Fibroblast of lung (primary cell): ENCODE results near the gene CLIP1.

Source experiments
- EZH2 ChIP-seq: IDR thresholded peaks from 2 replicates; pipeline ENCODE4 v1.5.1; 2012; ENCODE audit warnings: low read length, control low read depth, mild to moderate bottlenecking; ENCODE audit errors: missing control alignments
- TF ChIP-seq, protein P1 (sequence below), 2 donors: IDR thresholded peaks in 1 of 2; conservative IDR thresholded peaks in 1 of 2; 1 replicate in 1 of 2; 2 replicates in 1 of 2; pipeline ENCODE4 v1.5.1; 2011 to 2012; ENCODE audit warnings: low read length in 2 of 2, control low read depth in 1 of 2, inconsistent platforms in 1 of 2, low read depth in 1 of 2, mild to moderate bottlenecking in 1 of 2

DNA sequence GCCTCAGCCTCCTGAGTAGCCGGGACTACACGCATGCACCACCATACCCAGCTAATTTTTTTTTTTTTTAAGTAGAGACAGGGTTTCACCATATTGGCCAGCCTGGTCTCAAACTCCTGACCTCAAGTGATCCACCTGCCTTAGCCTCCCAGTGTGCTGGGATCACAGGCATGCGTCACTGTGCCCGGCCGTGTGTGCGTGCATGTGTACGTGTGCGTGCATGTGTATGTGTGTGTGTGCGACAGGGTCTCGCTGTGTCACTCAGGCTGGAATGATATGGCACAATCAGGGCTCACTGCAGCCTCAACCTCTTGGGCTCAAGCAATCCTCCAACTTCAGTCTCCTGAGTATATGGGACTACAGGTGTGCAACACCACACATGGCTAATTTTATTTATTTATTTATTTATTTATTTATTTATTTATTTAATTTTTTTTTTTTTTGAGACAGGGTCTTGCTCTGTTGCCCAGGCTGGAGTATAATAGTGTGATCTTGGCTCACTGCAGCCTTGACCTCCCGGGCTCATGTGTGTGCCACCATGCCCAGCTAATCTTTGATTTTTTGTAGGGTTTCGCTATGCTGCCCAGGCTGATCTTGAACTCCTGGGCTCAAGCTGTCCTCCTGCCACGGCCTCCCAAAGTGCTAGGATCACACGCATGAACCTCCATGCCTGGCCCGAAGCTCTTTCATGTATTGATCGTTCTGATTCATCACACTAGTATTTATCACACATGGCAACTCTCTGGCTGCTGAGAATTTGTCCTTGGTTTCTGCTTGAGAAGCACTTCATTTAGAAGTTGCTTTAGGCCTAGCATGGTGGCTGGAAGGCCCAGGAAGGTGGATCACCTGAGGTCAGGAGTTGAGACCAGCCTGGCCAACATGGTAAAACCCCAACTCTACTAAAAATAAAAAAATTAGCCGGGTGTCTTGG, 35.9 kb upstream of the CLIP1 start:
- TF ChIP-seq, protein P1, sequence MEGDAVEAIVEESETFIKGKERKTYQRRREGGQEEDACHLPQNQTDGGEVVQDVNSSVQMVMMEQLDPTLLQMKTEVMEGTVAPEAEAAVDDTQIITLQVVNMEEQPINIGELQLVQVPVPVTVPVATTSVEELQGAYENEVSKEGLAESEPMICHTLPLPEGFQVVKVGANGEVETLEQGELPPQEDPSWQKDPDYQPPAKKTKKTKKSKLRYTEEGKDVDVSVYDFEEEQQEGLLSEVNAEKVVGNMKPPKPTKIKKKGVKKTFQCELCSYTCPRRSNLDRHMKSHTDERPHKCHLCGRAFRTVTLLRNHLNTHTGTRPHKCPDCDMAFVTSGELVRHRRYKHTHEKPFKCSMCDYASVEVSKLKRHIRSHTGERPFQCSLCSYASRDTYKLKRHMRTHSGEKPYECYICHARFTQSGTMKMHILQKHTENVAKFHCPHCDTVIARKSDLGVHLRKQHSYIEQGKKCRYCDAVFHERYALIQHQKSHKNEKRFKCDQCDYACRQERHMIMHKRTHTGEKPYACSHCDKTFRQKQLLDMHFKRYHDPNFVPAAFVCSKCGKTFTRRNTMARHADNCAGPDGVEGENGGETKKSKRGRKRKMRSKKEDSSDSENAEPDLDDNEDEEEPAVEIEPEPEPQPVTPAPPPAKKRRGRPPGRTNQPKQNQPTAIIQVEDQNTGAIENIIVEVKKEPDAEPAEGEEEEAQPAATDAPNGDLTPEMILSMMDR (conservative IDR thresholded peaks at IDR 0.05 in 1 of 2, IDR thresholded peaks at IDR 0.05 in 1 of 2; ENCODE audit: low read depth in 1 of 2, low read length in 2 of 2), result no peak
- no peak for TF ChIP-seq EZH2
